OCI-LY1 (cell line): Measurements from ENCODE around the gene TNFRSF12A.

Experiments used
- H2AFZ ChIP-seq: fragments of 200-600 bp; sonication (generic), shearing (Covaris generic); 2 replicates; pipeline ENCODE4 v1.6.0; 2014; ENCODE audit warnings: antibody characterized with exemption, mild to moderate bottlenecking, low read length
- H3F3A ChIP-seq: fragments of 200-600 bp; sonication (generic), shearing (Covaris generic); 2 replicates; pipeline ENCODE4 v1.6.0; 2014; ENCODE audit warnings: mild to moderate bottlenecking, antibody characterized with exemption, low read length, moderate library complexity; ENCODE audit not compliant: insufficient read depth
- H3K27ac ChIP-seq: fragments of 200-600 bp; sonication (generic); 2 replicates; pipeline ENCODE4 v1.5.1; 2014; ENCODE audit warnings: low read length, mixed run types, mild to moderate bottlenecking, low read depth; ENCODE audit not compliant: poor library complexity, severe bottlenecking
- H3K27me3 ChIP-seq: fragments of 200-600 bp; sonication (generic); 2 replicates; pipeline ENCODE4 v1.6.0; 2014; ENCODE audit warnings: antibody characterized with exemption, mild to moderate bottlenecking, low read length, moderate library complexity; ENCODE audit not compliant: insufficient read depth
- H3K36me3 ChIP-seq: fragments of 200-600 bp; sonication (generic); 2 replicates; pipeline ENCODE4 v1.6.1; 2014; ENCODE audit warnings: mild to moderate bottlenecking, antibody characterized with exemption, low read length, moderate library complexity, mixed read lengths; ENCODE audit not compliant: insufficient read depth
- H3K4me1 ChIP-seq: fragments of 200-600 bp; sonication (generic); 2 replicates; pipeline ENCODE4 v1.5.1; 2014; ENCODE audit warnings: mild to moderate bottlenecking, low read length, moderate library complexity; ENCODE audit not compliant: insufficient read depth, severe bottlenecking
- H3K4me2 ChIP-seq: fragments of 200-600 bp; sonication (generic), shearing (Covaris generic); 2 replicates; pipeline ENCODE4 v1.6.1; 2014; ENCODE audit warnings: low read length
- H3K4me3 ChIP-seq: fragments of 200-600 bp; sonication (generic); 2 replicates; pipeline ENCODE4 v1.5.1; 2014; ENCODE audit warnings: low read length, low read depth, mild to moderate bottlenecking, mixed read lengths; ENCODE audit not compliant: poor library complexity, severe bottlenecking
- H3K79me2 ChIP-seq: fragments of 200-600 bp; shearing (Covaris generic); 2 replicates; pipeline ENCODE4 v1.6.1; 2016; ENCODE audit warnings: mixed run types, low read length, mixed read lengths; ENCODE audit not compliant: insufficient read depth
- H3K9ac ChIP-seq: fragments of 200-600 bp; sonication (generic), shearing (Covaris generic); 2 replicates; pipeline ENCODE4 v1.6.1; 2014; ENCODE audit warnings: mild to moderate bottlenecking, low read length, mixed read lengths
- H3K9me2 ChIP-seq: fragments of 200-600 bp; sonication (generic), shearing (Covaris generic); 2 replicates; pipeline ENCODE4 v1.6.1; 2014; ENCODE audit warnings: low read depth, mild to moderate bottlenecking, low read length, mixed read lengths
- H3K9me3 ChIP-seq: fragments of 200-600 bp; shearing (Covaris generic); 2 replicates; pipeline ENCODE4 v1.6.1; 2014; ENCODE audit warnings: low read length, mixed read lengths
- H4K20me1 ChIP-seq: fragments of 200-600 bp; sonication (generic), shearing (Covaris generic); 2 replicates; pipeline ENCODE4 v1.6.0; 2016; ENCODE audit warnings: mild to moderate bottlenecking, low read length; ENCODE audit not compliant: insufficient read depth
- EZH2 ChIP-seq: fragments of 200-600 bp; sonication (generic), shearing (Covaris generic); IDR thresholded peaks from 2 replicates; pipeline ENCODE4 v1.8.0; 2017; ENCODE audit warnings: borderline replicate concordance, mixed run types, mild to moderate bottlenecking, antibody characterized with exemption, low read length, moderate library complexity, mixed read lengths
- TF ChIP-seq, protein P1 (sequence below): fragments of 200-600 bp; sonication (generic), shearing (Covaris generic); IDR thresholded peaks from 2 replicates; pipeline ENCODE4 v1.5.1; 2017; ENCODE audit warnings: mild to moderate bottlenecking, antibody characterized with exemption, low read length, moderate library complexity, mixed read lengths

The TNFRSF12A gene

DNA sequence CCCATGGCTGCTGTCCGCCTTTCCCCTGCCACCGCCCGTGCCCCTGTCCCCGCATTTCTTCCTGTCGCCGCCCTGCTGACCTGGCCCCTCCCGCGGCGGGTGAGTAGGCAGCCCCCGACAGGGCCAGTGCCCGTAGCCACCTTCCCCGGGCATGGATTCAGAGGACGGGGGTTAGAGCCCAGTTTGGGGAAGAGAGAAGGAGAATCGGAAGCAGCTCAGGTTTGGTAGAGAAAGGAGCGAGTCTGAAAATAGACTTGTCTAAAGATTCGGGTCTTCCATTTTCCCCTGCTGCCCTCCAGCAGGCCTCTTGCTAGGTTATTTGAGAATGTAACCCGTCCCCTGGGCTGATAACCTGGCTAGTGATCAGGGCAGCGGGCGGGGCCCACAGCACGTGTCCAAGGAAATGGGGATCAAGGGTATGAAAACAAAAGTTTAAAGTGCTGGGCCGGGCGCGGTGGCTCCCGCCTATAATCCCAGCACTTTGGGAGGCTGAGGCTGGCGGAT lies 15.3 kb upstream of the TNFRSF12A start:
- peak overlapping the region; percentile 55 for H3K4me3 ChIP-seq
- H3K9me2 ChIP-seq, result no peaks in the 10 kb centered on the region
- peaks cover 4% of the 10 kb centered on the region for H3K4me1 ChIP-seq
- peaks cover 17% of the 10 kb centered on the region for H3K27me3 ChIP-seq
- H4K20me1 ChIP-seq, result no peaks in the 10 kb centered on the region
- peak overlapping the region; percentile 37; the same call in 1 of the 2 replicates for H3K9ac ChIP-seq
- H3F3A ChIP-seq, result no peaks in the 10 kb centered on the region
- H3K4me2 ChIP-seq, result peak overlapping the region; percentile 65
- no peaks in the 10 kb centered on the region for H3K79me2 ChIP-seq
- no peak overlapping the region for H2AFZ ChIP-seq
- H3K27ac ChIP-seq, result no peak overlapping the region
- no peaks in the 10 kb centered on the region for H3K9me3 ChIP-seq
- TF ChIP-seq, protein P1, sequence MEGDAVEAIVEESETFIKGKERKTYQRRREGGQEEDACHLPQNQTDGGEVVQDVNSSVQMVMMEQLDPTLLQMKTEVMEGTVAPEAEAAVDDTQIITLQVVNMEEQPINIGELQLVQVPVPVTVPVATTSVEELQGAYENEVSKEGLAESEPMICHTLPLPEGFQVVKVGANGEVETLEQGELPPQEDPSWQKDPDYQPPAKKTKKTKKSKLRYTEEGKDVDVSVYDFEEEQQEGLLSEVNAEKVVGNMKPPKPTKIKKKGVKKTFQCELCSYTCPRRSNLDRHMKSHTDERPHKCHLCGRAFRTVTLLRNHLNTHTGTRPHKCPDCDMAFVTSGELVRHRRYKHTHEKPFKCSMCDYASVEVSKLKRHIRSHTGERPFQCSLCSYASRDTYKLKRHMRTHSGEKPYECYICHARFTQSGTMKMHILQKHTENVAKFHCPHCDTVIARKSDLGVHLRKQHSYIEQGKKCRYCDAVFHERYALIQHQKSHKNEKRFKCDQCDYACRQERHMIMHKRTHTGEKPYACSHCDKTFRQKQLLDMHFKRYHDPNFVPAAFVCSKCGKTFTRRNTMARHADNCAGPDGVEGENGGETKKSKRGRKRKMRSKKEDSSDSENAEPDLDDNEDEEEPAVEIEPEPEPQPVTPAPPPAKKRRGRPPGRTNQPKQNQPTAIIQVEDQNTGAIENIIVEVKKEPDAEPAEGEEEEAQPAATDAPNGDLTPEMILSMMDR, result no peak
- TF ChIP-seq EZH2, result no peak
- H3K36me3 ChIP-seq, result no peaks in the 10 kb centered on the region

DNA sequence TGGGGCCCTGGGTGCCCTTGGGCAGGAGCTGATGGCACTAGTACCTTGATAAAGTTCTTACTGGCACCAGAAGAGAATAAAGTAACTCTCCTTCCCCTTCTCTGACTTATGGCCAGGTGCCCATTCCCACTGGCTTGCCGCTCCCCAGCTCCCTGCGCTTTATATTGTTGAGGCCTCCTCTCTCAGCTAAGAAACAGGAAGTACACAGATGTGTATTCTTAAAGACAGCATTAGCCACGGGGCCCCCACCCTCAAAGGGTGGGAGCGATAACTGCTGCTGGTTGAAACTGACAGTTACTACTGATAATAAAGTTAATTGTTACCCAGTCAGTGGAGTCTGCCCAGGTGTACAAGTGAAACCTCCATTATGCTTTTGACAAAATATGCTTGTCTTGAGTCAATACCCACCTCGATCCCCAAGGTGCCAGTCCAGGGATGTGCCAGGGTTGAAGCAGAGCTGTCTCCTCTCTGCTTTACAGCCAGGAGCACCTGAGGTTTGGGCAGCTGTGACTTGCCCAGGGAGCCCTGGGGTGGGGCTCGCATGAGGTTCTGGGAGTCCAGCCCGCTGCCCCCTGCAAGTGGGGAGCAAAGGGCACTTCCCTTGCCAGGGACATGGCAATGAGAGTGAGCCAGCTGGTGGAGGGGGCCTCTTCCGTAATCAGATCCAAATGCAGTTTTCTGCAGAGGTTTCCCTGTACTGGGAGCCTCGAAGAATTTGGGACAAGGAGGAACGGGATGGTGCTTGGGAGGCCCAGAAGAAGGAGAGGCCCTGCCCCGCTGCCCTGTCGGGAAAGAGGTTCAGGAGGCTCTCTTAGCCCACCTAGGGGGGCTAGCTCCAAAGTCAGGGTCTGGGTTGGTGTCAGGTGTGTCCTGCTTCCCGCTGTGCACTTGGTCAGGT lies 12.9 kb upstream of the TNFRSF12A start:
- peaks cover 23% of the 10 kb centered on the region for H3K27me3 ChIP-seq
- H3K36me3 ChIP-seq, result no peaks in the 10 kb centered on the region
- H3K4me2 ChIP-seq, result no peak overlapping the region
- H3F3A ChIP-seq, result no peaks in the 10 kb centered on the region
- H3K9me2 ChIP-seq, result no peaks in the 10 kb centered on the region
- H3K9ac ChIP-seq, result no peak overlapping the region
- no peak overlapping the region for H2AFZ ChIP-seq
- no peaks in the 10 kb centered on the region for H3K9me3 ChIP-seq
- TF ChIP-seq, protein P1, result no peak
- no peak for TF ChIP-seq EZH2
- no peak overlapping the region for H3K4me3 ChIP-seq
- H3K27ac ChIP-seq, result no peak overlapping the region
- H3K4me1 ChIP-seq, result peaks cover 4% of the 10 kb centered on the region
- no peaks in the 10 kb centered on the region for H3K79me2 ChIP-seq
- H4K20me1 ChIP-seq, result no peaks in the 10 kb centered on the region

DNA sequence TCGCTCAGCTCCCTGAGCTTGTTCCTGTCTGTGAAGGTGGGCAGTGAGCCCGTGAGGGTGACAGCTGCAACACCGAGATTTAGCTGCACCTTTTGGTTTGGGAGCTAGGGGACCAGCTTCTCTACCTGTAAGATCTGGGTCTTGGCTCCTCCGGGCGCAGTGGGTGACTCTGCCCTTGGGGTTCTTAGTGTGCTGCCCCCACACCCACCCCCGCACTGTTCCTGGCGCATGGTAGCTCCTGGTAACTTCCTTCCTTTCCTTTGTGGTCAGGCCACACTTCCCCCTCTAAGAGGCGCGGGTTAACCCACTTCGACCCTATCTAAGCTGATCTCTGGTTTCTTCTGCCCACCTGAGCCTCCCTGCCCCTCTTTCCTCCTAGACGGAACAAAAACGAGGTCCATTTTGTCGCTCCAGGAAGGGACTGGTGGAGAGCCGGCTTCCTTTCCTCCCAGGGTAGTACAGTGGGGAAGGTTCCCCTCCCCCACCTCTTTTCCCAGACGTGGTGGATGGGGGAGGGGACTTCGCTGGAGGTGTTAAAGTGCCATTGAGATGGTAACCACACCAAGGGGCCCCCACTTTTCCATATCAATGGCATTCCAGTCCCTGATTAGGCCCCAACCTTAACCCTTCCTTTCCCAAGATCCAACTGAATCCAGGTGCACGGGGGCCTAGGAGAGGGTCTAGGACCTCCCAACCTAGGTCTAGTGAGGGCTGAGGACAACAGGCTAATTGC lies 12.0 kb upstream of the TNFRSF12A start:
- no peak overlapping the region for H3K4me3 ChIP-seq
- no peak overlapping the region for H3K4me2 ChIP-seq
- no peak overlapping the region for H3K27ac ChIP-seq
- H2AFZ ChIP-seq, result no peak overlapping the region
- no peaks in the 10 kb centered on the region for H4K20me1 ChIP-seq
- peaks cover 26% of the 10 kb centered on the region for H3K27me3 ChIP-seq
- H3K9ac ChIP-seq, result no peak overlapping the region
- H3F3A ChIP-seq, result no peaks in the 10 kb centered on the region
- no peak for TF ChIP-seq EZH2
- TF ChIP-seq, protein P1, result no peak
- no peaks in the 10 kb centered on the region for H3K79me2 ChIP-seq
- H3K9me3 ChIP-seq, result no peaks in the 10 kb centered on the region
- no peaks in the 10 kb centered on the region for H3K36me3 ChIP-seq
- no peaks in the 10 kb centered on the region for H3K9me2 ChIP-seq
- peaks cover 4% of the 10 kb centered on the region for H3K4me1 ChIP-seq
